Measurements from ENCODE around the gene CREBBP. TPM values are rescaled to one million over a fixed set of nuclear protein-coding genes. Genes with fewer than 3 reads are reported as not detected.

Gene CREBBP
- total RNA-seq, 1 experiment from 2014 or later: 79.1 TPM

GRCh38 chr16:3769942-3770341 is 110.6 kb downstream of the CREBBP start:
- Histone ChIP-seq H3K4ac (ENCODE audit: low read depth, low read length) (no peak overlapping the region), H3K56ac (ENCODE audit: insufficient read length, low read depth, low read length) (no peak overlapping the region), H3K14ac (ENCODE audit: insufficient read depth, low read length) (no peak overlapping the region), H3K9me3 (ENCODE audit: control insufficient read depth, low read depth, low read length) (no peaks in the 10 kb centered on the region), H3K4me1 (ENCODE audit: insufficient read depth, low read length) (no peaks in the 10 kb centered on the region), H4K91ac (ENCODE audit: insufficient read length, low read depth, low read length) (no peak overlapping the region), H3T11ph (ENCODE audit: low read length) (no peak overlapping the region), H2BK5ac (ENCODE audit: insufficient read length, low read length) (no peak overlapping the region), H3K23ac (ENCODE audit: insufficient read length, low read depth, low read length) (no peak overlapping the region), H2BK20ac (ENCODE audit: low read depth, low read length, poor library complexity, severe bottlenecking) (no peak overlapping the region), H3K4me2 (ENCODE audit: insufficient read depth, insufficient read length, low read length) (no peak overlapping the region), H2BK120ac (ENCODE audit: low read depth, low read length, poor library complexity, severe bottlenecking) (no peak overlapping the region), H3K27ac (ENCODE audit: insufficient read length, low read depth, low read length) (no peak overlapping the region), H3K79me2 (ENCODE audit: insufficient read depth, low read length) (no peaks in the 10 kb centered on the region), H2AK5ac (ENCODE audit: insufficient read length, low read length) (no peak overlapping the region), H2BK15ac (ENCODE audit: low read depth, low read length) (no peak overlapping the region), H2BK12ac (ENCODE audit: insufficient read length, low read depth, low read length) (no peak overlapping the region), H3K18ac (ENCODE audit: insufficient read length, low read depth, low read length) (no peak overlapping the region), H4K8ac (replicated peaks; ENCODE audit: insufficient read length, low read depth, low read length) (no peak overlapping the region), H3K9ac (ENCODE audit: extremely low read depth, insufficient read length, low read length) (no peak overlapping the region), H4K5ac (ENCODE audit: insufficient read length, low read depth, low read length) (no peak overlapping the region), H3K79me1 (ENCODE audit: insufficient read depth, low read depth, low read length, poor library complexity, severe bottlenecking) (no peaks in the 10 kb centered on the region), H4K20me1 (ENCODE audit: control insufficient read depth, insufficient read depth, insufficient read length) (no peaks in the 10 kb centered on the region), H2AFZ (ENCODE audit: low read length) (no peak overlapping the region), H3K27me3 (ENCODE audit: insufficient read depth, low read length) (no peaks in the 10 kb centered on the region), H3K23me2 (ENCODE audit: insufficient read length, low read depth, low read length, poor library complexity, severe bottlenecking) (peaks cover 2% of the 10 kb centered on the region)
- Mint-ChIP-seq H3K4me1 (no peaks in the 10 kb centered on the region), H3K4me3 (no peak overlapping the region), H3K9me3 (no peaks in the 10 kb centered on the region), H3K27ac (no peak overlapping the region; a peak in 1 of 7 replicates), H3K27me3 (ENCODE audit: low read depth) (no peaks in the 10 kb centered on the region), H3K36me3 (ENCODE audit: insufficient read depth in 1 of 3, low read depth in 3 of 3) (peaks cover 37 to 85% (median 76%) of the 10 kb centered on the region in 3 experiments; a peak in 6 of 7 replicates)
- TF ChIP-seq, protein P1, sequence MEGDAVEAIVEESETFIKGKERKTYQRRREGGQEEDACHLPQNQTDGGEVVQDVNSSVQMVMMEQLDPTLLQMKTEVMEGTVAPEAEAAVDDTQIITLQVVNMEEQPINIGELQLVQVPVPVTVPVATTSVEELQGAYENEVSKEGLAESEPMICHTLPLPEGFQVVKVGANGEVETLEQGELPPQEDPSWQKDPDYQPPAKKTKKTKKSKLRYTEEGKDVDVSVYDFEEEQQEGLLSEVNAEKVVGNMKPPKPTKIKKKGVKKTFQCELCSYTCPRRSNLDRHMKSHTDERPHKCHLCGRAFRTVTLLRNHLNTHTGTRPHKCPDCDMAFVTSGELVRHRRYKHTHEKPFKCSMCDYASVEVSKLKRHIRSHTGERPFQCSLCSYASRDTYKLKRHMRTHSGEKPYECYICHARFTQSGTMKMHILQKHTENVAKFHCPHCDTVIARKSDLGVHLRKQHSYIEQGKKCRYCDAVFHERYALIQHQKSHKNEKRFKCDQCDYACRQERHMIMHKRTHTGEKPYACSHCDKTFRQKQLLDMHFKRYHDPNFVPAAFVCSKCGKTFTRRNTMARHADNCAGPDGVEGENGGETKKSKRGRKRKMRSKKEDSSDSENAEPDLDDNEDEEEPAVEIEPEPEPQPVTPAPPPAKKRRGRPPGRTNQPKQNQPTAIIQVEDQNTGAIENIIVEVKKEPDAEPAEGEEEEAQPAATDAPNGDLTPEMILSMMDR (conservative IDR thresholded peaks at IDR 0.05): no peak
- DNase-seq: no peak
- WGBS (ENCODE audit: extremely low coverage, insufficient read length, low lambda C conversion rate): no CpG with 5 or more reads among the region's 13 CpGs

All from H9 (cell line).